AG09319 (cell line): ENCODE measurements around the gene PDE9A.
"Not testable (repeated sequence)": the region's sequence is repeated elsewhere in the genome, so short reads cannot be mapped to it uniquely, and the experiment has no call there.

Experiments
- DNase-seq: peaks from one replicate; pipeline ENCODE4 v3.0.0-alpha.2; 2010; ENCODE audit warnings: low read depth; ENCODE audit errors: extremely low read depth
- CTCF ChIP-seq: IDR thresholded peaks from 2 replicates; pipeline ENCODE4 v1.5.1; 2011; ENCODE audit warnings: low read depth, mild to moderate bottlenecking, inconsistent platforms, low read length, moderate library complexity

The PDE9A gene

GRCh38 chr21:42807938-42808613, 154.7 kb downstream of the PDE9A start:
- TF ChIP-seq CTCF: no peak
- no peak for DNase-seq

GRCh38 chr21:42809171-42809570, 155.8 kb downstream of the PDE9A start:
- TF ChIP-seq CTCF: no peak

GRCh38 chr21:42809577-42810475, 156.4 kb downstream of the PDE9A start:
- DNase-seq: no peak
- no peak for TF ChIP-seq CTCF

More at GRCh38 chr21:42809171-42809570, 155.8 kb downstream of the PDE9A start:
- DNase-seq: no peak

- DNase-seq: no peak
- no peak for TF ChIP-seq CTCF
Observed at GRCh38 chr21:42811960-42812359, 158.5 kb downstream of the PDE9A start.

GRCh38 chr21:42812528-42813241, 159.3 kb downstream of the PDE9A start:
- DNase-seq: not testable (repeated sequence)

GRCh38 chr21:42815217-42815616, 161.8 kb downstream of the PDE9A start:
- DNase-seq: no peak

More at GRCh38 chr21:42815217-42815616, 161.8 kb downstream of the PDE9A start:
- TF ChIP-seq CTCF: no peak
